HG03280 (cell line): Measurements from ENCODE around the gene CACNB4.
"Not testable (repeated sequence)": the region's sequence is repeated elsewhere in the genome, so short reads cannot be mapped to it uniquely, and the experiment has no call there.

Experiments used
- ATAC-seq: cut with Tn5 transposase; IDR thresholded peaks from one replicate; pipeline ENCODE4 v1.9.1; 2021; ENCODE audit warnings: mild to moderate bottlenecking, moderate library complexity; ENCODE audit not compliant: unreplicated experiment

CACNB4 gene

GRCh38 chr2:151794422-151794821 lies 304.4 kb downstream of the CACNB4 start:
- ATAC-seq: not testable (repeated sequence)

GRCh38 chr2:151793123-151793522 lies 305.7 kb downstream of the CACNB4 start:
- no peak for ATAC-seq

GRCh38 chr2:151792589-151792988 lies 306.3 kb downstream of the CACNB4 start:
- no peak for ATAC-seq

GRCh38 chr2:151791545-151791944 lies 307.3 kb downstream of the CACNB4 start:
- ATAC-seq: no peak

GRCh38 chr2:151790689-151791088 lies 308.2 kb downstream of the CACNB4 start:
- ATAC-seq: no peak

GRCh38 chr2:151789055-151789834 lies 309.6 kb downstream of the CACNB4 start:
- no peak for ATAC-seq

- ATAC-seq: no peak
Measured at GRCh38 chr2:151786483-151786882, 312.4 kb downstream of the CACNB4 start.

GRCh38 chr2:151786077-151786476 lies 312.8 kb downstream of the CACNB4 start:
- no peak for ATAC-seq

- no peak for ATAC-seq
Measured at GRCh38 chr2:151783133-151783520, 315.7 kb downstream of the CACNB4 start.
